MCF 10A (cell line): Measurements from ENCODE around the gene FGFBP2. TPM values are rescaled to one million over a fixed set of nuclear protein-coding genes. Genes with fewer than 3 reads are reported as not detected.

Experiments
- BruUV-seq: library from RNA; stranded (reverse); fragments of 400-500 nt; replicated peaks from 2 replicates; lab custom pipeline; 2021; lab: Mats Ljungman, UMichigan
- CTCF ChIA-PET: fragments of 300-600 bp; sonication (Branson Sonifier 250); formaldehyde crosslinking; extraction: SDS; loops from one replicate; lab custom pipeline; 2021; ENCODE audit warnings: antibody characterized with exemption, inconsistent platforms; lab: Yijun Ruan, JAX
- POLR2A ChIA-PET: fragments of 300-600, 350-650 bp; sonication (Branson Sonifier 250); formaldehyde crosslinking; extraction: SDS; loops from one replicate; lab custom pipeline; 2020; ENCODE audit warnings: antibody characterized with exemption, inconsistent platforms; lab: Yijun Ruan, JAX
- DNase-seq: peaks from one replicate; pipeline ENCODE4 v3.0.0-alpha.2; 2018; ENCODE audit not compliant: unreplicated experiment
- H3K27ac Mint-ChIP-seq: one replicate; pipeline ENCODE4 v1.8.0; 2022; ENCODE audit warnings: mild to moderate bottlenecking, low read depth, mixed read lengths; ENCODE audit not compliant: unreplicated experiment
- H3K27me3 Mint-ChIP-seq: one replicate; pipeline ENCODE4 v1.8.0; 2022; ENCODE audit warnings: mixed read lengths; ENCODE audit not compliant: insufficient read depth, unreplicated experiment
- H3K36me3 Mint-ChIP-seq: one replicate; pipeline ENCODE4 v1.8.0; 2022; ENCODE audit warnings: mild to moderate bottlenecking, moderate library complexity, mixed read lengths; ENCODE audit not compliant: insufficient read depth, unreplicated experiment
- H3K4me1 Mint-ChIP-seq: one replicate; pipeline ENCODE4 v1.8.0; 2022; ENCODE audit warnings: mixed read lengths; ENCODE audit not compliant: insufficient read depth, unreplicated experiment
- H3K4me3 Mint-ChIP-seq: one replicate; pipeline ENCODE4 v1.8.0; 2022; ENCODE audit warnings: mild to moderate bottlenecking, moderate library complexity, mixed read lengths; ENCODE audit not compliant: unreplicated experiment
- H3K9me3 Mint-ChIP-seq: one replicate; pipeline ENCODE4 v1.8.0; 2022; ENCODE audit warnings: mixed read lengths; ENCODE audit not compliant: unreplicated experiment
- intact Hi-C: fragments of 100-400 bp; cut with micrococcal nuclease; formaldehyde crosslinking; loops from 2 replicates; pipeline ENCODE4 v1.14.1; 2022
- total RNA-seq: library from RNA; stranded (reverse); gene quantifications from 2 replicates; pipeline ENCODE4 v1.2.3, GENCODE V29; 2022
- TF ChIP-seq, protein P1 (sequence below): fragments of 200-600 bp; IDR thresholded peaks from one replicate; pipeline ENCODE4 v1.8.0; 2022; ENCODE audit warnings: antibody characterized with exemption, mild to moderate bottlenecking; ENCODE audit not compliant: unreplicated experiment

Gene FGFBP2
- total RNA-seq, 1 experiment from 2014 or later, result not detected

DNA sequence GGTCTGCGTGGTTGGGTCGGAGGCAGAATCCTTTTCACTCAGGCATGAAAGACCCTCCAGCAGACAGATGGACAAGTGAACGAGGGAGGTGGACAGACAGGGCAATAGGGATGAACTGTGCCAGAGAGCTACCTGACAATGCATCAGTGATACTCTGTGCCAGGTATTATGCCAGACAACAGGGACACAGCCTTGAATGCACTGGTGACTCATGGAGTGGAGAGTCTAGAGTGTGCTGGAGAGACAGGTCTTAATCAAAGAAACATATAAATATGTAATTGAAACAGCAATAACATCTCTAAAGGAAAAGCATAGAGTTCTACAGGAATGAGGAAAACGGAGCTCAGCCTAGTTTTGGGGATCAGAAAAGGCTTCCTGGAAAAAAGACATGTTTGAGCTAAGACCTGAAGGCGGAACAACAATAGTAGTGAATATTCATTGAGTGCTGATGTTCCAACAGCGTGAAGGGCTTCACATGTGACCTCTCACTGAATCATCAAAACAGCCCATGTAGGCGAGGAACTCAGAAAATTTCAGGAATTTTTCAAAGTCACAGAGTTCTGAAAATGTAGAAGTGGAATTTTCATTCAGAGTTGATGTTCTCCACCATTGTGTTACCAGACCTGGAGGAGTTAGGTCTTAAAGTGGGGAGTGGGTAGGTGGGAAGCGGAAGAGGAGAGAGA lies 20.0 kb upstream of the FGFBP2 start:
- Mint-ChIP-seq H3K36me3 (no peaks in the 10 kb centered on the region), H3K27me3 (peaks cover 33% of the 10 kb centered on the region), H3K4me1 (peaks cover 12% of the 10 kb centered on the region), H3K4me3 (no peak overlapping the region), H3K27ac (no peak overlapping the region), H3K9me3 (no peaks in the 10 kb centered on the region)
- peak; percentile 24 for DNase-seq
- ChIA-PET CTCF (interaction anchor here (0.6 to 1.0 kb wide), 3 partner anchors 19 to 101 kb away, joined by 4 to 8 read pairs (median 4); no protein-coding TSS in a partner anchor), POLR2A (interaction anchor here (0.5 kb wide), 1 partner anchor 566 kb away, joined by 3 read pairs; no protein-coding TSS in a partner anchor)
- intact Hi-C loops, result no loop called here
- TF ChIP-seq, protein P1, sequence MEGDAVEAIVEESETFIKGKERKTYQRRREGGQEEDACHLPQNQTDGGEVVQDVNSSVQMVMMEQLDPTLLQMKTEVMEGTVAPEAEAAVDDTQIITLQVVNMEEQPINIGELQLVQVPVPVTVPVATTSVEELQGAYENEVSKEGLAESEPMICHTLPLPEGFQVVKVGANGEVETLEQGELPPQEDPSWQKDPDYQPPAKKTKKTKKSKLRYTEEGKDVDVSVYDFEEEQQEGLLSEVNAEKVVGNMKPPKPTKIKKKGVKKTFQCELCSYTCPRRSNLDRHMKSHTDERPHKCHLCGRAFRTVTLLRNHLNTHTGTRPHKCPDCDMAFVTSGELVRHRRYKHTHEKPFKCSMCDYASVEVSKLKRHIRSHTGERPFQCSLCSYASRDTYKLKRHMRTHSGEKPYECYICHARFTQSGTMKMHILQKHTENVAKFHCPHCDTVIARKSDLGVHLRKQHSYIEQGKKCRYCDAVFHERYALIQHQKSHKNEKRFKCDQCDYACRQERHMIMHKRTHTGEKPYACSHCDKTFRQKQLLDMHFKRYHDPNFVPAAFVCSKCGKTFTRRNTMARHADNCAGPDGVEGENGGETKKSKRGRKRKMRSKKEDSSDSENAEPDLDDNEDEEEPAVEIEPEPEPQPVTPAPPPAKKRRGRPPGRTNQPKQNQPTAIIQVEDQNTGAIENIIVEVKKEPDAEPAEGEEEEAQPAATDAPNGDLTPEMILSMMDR, result no peak
- BruUV-seq, result no TSS peak

DNA sequence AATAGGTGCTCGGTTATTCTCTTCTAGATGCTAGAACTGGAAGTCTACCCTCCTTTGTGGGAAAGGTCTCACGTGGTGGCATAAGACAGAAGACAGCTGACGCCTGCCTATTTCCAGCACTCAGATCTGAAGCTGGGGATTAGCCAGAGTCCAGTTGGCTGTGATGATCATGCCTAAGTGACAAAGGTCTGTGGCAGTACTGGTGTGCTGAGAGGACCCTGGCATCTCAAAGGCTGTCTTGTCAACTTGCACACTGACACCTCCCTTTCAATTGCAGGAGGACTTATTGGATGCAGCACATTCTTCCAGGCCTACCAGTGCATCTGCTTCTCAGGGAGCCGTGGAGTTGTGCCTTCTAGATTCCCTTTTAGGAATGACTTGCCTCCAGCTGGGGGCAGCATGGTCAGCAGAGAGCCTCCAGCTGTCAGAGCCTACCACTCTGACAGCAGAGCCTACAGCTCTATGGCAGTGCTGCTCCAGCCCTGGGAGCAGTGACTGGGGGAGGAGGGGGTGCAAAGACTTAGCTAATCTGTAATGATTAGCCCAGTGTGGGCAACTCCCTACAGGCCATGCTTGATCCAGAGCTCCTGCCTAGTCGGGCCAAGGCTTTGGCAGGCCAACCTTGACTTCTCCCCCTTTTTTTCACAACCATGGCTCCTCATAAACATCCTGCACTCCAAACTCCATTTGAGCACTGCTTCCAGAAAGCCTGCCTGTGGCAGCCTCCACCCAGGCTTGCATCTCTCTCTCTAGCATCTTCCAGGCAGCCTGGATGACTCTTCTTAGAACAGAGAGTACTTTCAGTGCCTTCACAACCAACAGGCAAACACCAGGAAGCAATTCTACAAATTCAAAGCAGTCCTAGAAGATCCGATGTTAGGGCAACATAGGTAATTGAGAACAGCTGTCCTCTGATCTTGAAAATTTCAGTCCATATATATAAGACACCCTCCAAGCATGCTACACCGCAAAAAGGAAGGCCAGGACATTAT lies 13.8 kb upstream of the FGFBP2 start:
- BruUV-seq, result no TSS peak
- Mint-ChIP-seq H3K4me1 (no peaks in the 10 kb centered on the region), H3K9me3 (no peaks in the 10 kb centered on the region), H3K27ac (no peak overlapping the region), H3K4me3 (no peak overlapping the region), H3K27me3 (peaks cover 28% of the 10 kb centered on the region), H3K36me3 (no peaks in the 10 kb centered on the region)
- TF ChIP-seq, protein P1, result no peak
- CTCF ChIA-PET, result interaction anchor here (0.7 to 2.7 kb wide), 5 partner anchors 21 to 497 kb away, joined by 3 to 14 read pairs (median 4); no protein-coding TSS in a partner anchor
- DNase-seq, result no peak
- intact Hi-C loops, result no loop called here
- POLR2A ChIA-PET, result interaction anchor here (0.6 kb wide), 1 partner anchor 140 kb away, joined by 3 read pairs; no protein-coding TSS in a partner anchor

DNA sequence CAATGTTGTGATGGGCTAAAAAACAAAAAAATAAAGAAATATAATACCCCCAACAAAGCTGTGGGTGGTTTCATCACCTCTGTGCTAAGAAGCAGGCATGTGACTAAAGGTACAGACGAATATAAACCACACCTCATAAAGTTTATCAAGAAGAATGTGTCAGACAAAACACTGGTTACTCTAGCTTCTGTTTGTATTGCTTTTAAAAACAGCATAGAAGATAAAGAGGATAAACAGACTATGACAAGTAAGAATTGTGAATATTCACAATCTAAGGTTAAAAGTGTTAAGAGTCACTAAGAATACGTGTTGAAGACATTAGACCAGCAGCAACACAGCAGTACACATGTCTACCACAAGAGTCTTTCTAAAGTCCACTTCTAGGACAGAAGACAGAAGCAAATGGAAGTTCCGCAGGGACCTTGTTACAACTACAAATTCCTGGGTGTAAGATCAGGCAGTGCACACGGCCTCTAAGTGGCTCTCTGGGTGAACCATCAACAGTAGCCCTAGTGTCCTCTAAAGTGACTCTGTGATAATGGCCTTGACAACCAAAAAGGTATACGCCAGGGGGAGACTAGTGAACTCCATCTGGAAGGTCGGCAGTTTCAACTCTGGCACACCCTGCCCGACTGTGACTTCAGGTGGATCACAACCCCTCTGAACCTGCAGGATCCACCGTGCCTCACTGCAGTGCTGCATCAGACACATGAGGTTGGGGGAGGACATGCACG lies 8.3 kb upstream of the FGFBP2 start:
- no peak overlapping the region for H3K27ac Mint-ChIP-seq
- H3K4me1 Mint-ChIP-seq, result no peaks in the 10 kb centered on the region
- intact Hi-C loops, result no loop called here
- no peaks in the 10 kb centered on the region for H3K36me3 Mint-ChIP-seq
- no peak overlapping the region for H3K4me3 Mint-ChIP-seq
- ChIA-PET POLR2A (interaction anchor here (0.8 kb wide), 1 partner anchor 29 kb away, joined by 3 read pairs; no protein-coding TSS in a partner anchor), CTCF (interaction anchor here (0.6 to 2.2 kb wide), 5 partner anchors 20 to 89 kb away, joined by 3 to 12 read pairs (median 4); no protein-coding TSS in a partner anchor)
- H3K27me3 Mint-ChIP-seq, result peaks cover 12% of the 10 kb centered on the region
- no TSS peak for BruUV-seq
- H3K9me3 Mint-ChIP-seq, result peaks cover 9% of the 10 kb centered on the region
- TF ChIP-seq, protein P1, result no peak
- DNase-seq, result no peak
